Measurements from ENCODE around the gene CYP3A4.
A peak's percentile ranks its signal among the peaks of the same experiment; 100 is the strongest.
"Not testable (repeated sequence)": the region's sequence is repeated elsewhere in the genome, so short reads cannot be mapped to it uniquely, and the experiment has no call there.

Gene CYP3A4

GRCh38 chr7:99785654-99786053 lies 1.7 kb upstream of the CYP3A4 start:
- H3K27ac Mint-ChIP-seq; H3K9me3 Mint-ChIP-seq; ATAC-seq; DNase-seq; H3K4me3 Mint-ChIP-seq; H3K36me3 Mint-ChIP-seq (ENCODE audit: low read depth): not testable (repeated sequence)
- Mint-ChIP-seq H3K27me3 (peaks cover 13% of the 10 kb centered on the region), H3K4me1 (peaks cover 46% of the 10 kb centered on the region)

GRCh38 chr7:99782012-99782953 lies 1.7 kb downstream of the CYP3A4 start:
- no peak overlapping the region for H3K4me3 Mint-ChIP-seq
- no peaks in the 10 kb centered on the region for H3K9me3 Mint-ChIP-seq
- no peak overlapping the region for H3K27ac Mint-ChIP-seq
- no peak for ATAC-seq
- peaks cover 18% of the 10 kb centered on the region for H3K27me3 Mint-ChIP-seq
- no peak for DNase-seq
- H3K36me3 Mint-ChIP-seq (ENCODE audit: low read depth): no peaks in the 10 kb centered on the region
- H3K4me1 Mint-ChIP-seq: peaks cover 19% of the 10 kb centered on the region

- no peak for DNase-seq
- Mint-ChIP-seq H3K36me3 (ENCODE audit: low read depth) (no peaks in the 10 kb centered on the region), H3K27ac (no peak overlapping the region), H3K4me3 (no peak overlapping the region), H3K27me3 (peaks cover 33% of the 10 kb centered on the region), H3K9me3 (no peaks in the 10 kb centered on the region), H3K4me1 (peaks cover 14% of the 10 kb centered on the region)
- ATAC-seq: no peak
Measured at GRCh38 chr7:99780588-99780987, 3.4 kb downstream of the CYP3A4 start.

- ATAC-seq (no peak), DNase-seq (no peak)
- Mint-ChIP-seq H3K4me1 (peaks cover 14% of the 10 kb centered on the region), H3K27ac (no peak overlapping the region), H3K9me3 (no peaks in the 10 kb centered on the region), H3K27me3 (peaks cover 36% of the 10 kb centered on the region), H3K4me3 (no peak overlapping the region), H3K36me3 (ENCODE audit: low read depth) (no peaks in the 10 kb centered on the region)
Measured at GRCh38 chr7:99779949-99780348, 4.0 kb downstream of the CYP3A4 start.

GRCh38 chr7:99778880-99779279 lies 5.1 kb downstream of the CYP3A4 start:
- peaks cover 43% of the 10 kb centered on the region for H3K27me3 Mint-ChIP-seq
- no peak for ATAC-seq
- DNase-seq: no peak
- H3K36me3 Mint-ChIP-seq (ENCODE audit: low read depth): no peaks in the 10 kb centered on the region
- H3K27ac Mint-ChIP-seq: no peak overlapping the region
- no peaks in the 10 kb centered on the region for H3K9me3 Mint-ChIP-seq
- no peak overlapping the region for H3K4me3 Mint-ChIP-seq
- H3K4me1 Mint-ChIP-seq: peaks cover 14% of the 10 kb centered on the region

GRCh38 chr7:99773395-99773794 lies 10.6 kb downstream of the CYP3A4 start:
- H3K36me3 Mint-ChIP-seq (ENCODE audit: low read depth); H3K9me3 Mint-ChIP-seq; DNase-seq; H3K4me1 Mint-ChIP-seq; ATAC-seq; H3K27ac Mint-ChIP-seq; H3K4me3 Mint-ChIP-seq: not testable (repeated sequence)
- peaks cover 69% of the 10 kb centered on the region for H3K27me3 Mint-ChIP-seq

- no peak overlapping the region for H3K27ac Mint-ChIP-seq
Measured at GRCh38 chr7:99772565-99772964, 11.4 kb downstream of the CYP3A4 start.

GRCh38 chr7:99769494-99769893 lies 14.5 kb downstream of the CYP3A4 start:
- DNase-seq; H3K4me3 Mint-ChIP-seq; H3K36me3 Mint-ChIP-seq (ENCODE audit: low read depth); H3K27ac Mint-ChIP-seq; H3K9me3 Mint-ChIP-seq; ATAC-seq: not testable (repeated sequence)
- Mint-ChIP-seq H3K4me1 (peaks cover 20% of the 10 kb centered on the region), H3K27me3 (peaks cover 45% of the 10 kb centered on the region)

More at GRCh38 chr7:99772565-99772964, 11.4 kb downstream of the CYP3A4 start:
- H3K27me3 Mint-ChIP-seq: peaks cover 67% of the 10 kb centered on the region
- peaks cover 10% of the 10 kb centered on the region for H3K9me3 Mint-ChIP-seq
- DNase-seq (no peak), ATAC-seq (no peak)
- H3K36me3 Mint-ChIP-seq (ENCODE audit: low read depth): no peaks in the 10 kb centered on the region
- no peak overlapping the region for H3K4me3 Mint-ChIP-seq
- peaks cover 16% of the 10 kb centered on the region for H3K4me1 Mint-ChIP-seq

GRCh38 chr7:99768471-99768870 lies 15.5 kb downstream of the CYP3A4 start:
- Mint-ChIP-seq H3K9me3 (peaks cover 10% of the 10 kb centered on the region), H3K36me3 (ENCODE audit: low read depth) (no peaks in the 10 kb centered on the region), H3K27ac (no peak overlapping the region), H3K27me3 (peaks cover 35% of the 10 kb centered on the region), H3K4me1 (peaks cover 19% of the 10 kb centered on the region), H3K4me3 (no peak overlapping the region)
- DNase-seq (no peak), ATAC-seq (peak; percentile 28)

GRCh38 chr7:99767662-99768061 lies 16.3 kb downstream of the CYP3A4 start:
- Mint-ChIP-seq H3K36me3 (ENCODE audit: low read depth) (no peaks in the 10 kb centered on the region), H3K27me3 (peaks cover 28% of the 10 kb centered on the region), H3K9me3 (peaks cover 10% of the 10 kb centered on the region), H3K4me3 (no peak overlapping the region), H3K4me1 (peaks cover 15% of the 10 kb centered on the region), H3K27ac (no peak overlapping the region)
- no peak for ATAC-seq
- DNase-seq: no peak

GRCh38 chr7:99766484-99767099 lies 17.4 kb downstream of the CYP3A4 start:
- ATAC-seq (no peak), DNase-seq (no peak)
- H3K27me3 Mint-ChIP-seq: peaks cover 25% of the 10 kb centered on the region
- H3K9me3 Mint-ChIP-seq: peaks cover 9% of the 10 kb centered on the region
- no peak overlapping the region for H3K4me3 Mint-ChIP-seq
- no peak overlapping the region for H3K27ac Mint-ChIP-seq
- H3K36me3 Mint-ChIP-seq (ENCODE audit: low read depth): no peaks in the 10 kb centered on the region
- peaks cover 15% of the 10 kb centered on the region for H3K4me1 Mint-ChIP-seq

- ATAC-seq (no peak), DNase-seq (no peak)
- Mint-ChIP-seq H3K36me3 (ENCODE audit: low read depth) (no peaks in the 10 kb centered on the region), H3K27me3 (peaks cover 10% of the 10 kb centered on the region), H3K4me3 (no peak overlapping the region), H3K27ac (no peak overlapping the region), H3K4me1 (peaks cover 15% of the 10 kb centered on the region), H3K9me3 (no peaks in the 10 kb centered on the region)
Measured at GRCh38 chr7:99764478-99764877, 19.5 kb downstream of the CYP3A4 start.

GRCh38 chr7:99762680-99763327 lies 21.2 kb downstream of the CYP3A4 start:
- Mint-ChIP-seq H3K36me3 (ENCODE audit: low read depth) (no peaks in the 10 kb centered on the region), H3K4me1 (peaks cover 7% of the 10 kb centered on the region)
- DNase-seq: no peak

GRCh38 chr7:99755085-99755484 lies 28.9 kb downstream of the CYP3A4 start:
- H3K4me1 Mint-ChIP-seq: peaks cover 2% of the 10 kb centered on the region
- H3K9me3 Mint-ChIP-seq: no peaks in the 10 kb centered on the region
- no peak overlapping the region for H3K27ac Mint-ChIP-seq
- peaks cover 8% of the 10 kb centered on the region for H3K27me3 Mint-ChIP-seq
- DNase-seq (no peak), ATAC-seq (no peak)
- H3K4me3 Mint-ChIP-seq: no peak overlapping the region
- no peaks in the 10 kb centered on the region for H3K36me3 Mint-ChIP-seq (ENCODE audit: low read depth)

More at GRCh38 chr7:99762680-99763327, 21.2 kb downstream of the CYP3A4 start:
- no peak for ATAC-seq
- Mint-ChIP-seq H3K27me3 (peaks cover 6% of the 10 kb centered on the region), H3K9me3 (no peaks in the 10 kb centered on the region), H3K27ac (no peak overlapping the region), H3K4me3 (no peak overlapping the region)
